ENCODE results near the gene AGBL1.

AGBL1 gene

DNA sequence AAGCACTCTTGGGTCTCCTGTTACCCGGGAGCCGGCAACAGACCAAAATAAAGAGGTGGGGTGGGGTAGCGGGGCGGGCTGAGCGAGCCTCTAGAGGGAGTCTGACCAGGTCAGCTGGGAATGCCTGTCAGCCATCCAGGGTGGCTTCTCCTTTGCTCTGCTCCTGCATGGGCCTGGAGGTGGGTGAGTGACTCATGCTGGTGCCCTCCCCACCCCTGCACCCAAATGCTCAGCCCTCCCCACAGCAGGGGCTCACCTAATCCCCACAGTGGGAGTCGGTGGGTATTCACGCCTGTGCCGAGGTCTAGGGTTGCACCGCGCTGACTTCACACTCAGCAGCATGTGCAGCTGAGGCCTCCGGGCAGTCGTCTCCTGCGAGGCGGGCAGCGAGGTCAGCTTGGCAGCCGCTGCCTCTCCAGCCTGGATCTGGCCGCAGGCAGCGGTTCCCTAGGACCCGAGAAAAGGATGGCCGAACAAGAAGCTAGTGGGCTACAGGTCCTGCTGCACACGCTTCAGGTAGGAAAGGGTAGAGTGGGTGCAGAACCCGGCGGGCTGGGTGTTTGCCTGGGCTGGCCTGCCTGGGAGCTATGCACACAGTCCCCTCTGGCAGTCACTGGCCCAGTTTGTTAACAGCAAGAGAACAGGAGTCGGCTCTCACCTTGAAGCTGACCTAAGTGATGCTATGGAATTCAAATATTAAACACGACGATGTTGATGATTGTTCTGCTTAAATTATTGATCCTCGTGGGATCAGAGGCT, at the start of gene AGBL1:
TSS of gene AGBL1 (plus strand) at position 364 of the 759 bp plus-strand sequence.
- DNase-seq, result no peak

DNA sequence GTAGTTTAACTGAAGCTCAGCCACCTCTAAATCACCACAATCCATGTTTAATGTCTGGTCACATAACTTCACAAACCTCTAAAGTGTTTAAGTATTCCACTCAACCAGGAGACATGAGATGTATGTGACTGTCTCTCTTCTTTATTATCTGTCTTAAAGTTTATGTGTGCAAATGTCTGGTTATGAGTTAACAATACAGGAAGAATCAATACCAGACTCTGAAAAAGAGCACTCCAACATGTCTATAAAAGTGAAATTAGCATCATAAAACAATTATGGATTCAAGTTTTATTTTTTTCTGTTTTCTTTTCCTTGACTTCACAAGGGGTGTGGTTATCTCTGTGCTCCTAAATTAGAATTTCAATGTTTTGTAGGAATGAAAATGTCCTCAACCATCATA, 44.8 kb upstream of the AGBL1 start:
- no peak for DNase-seq

DNA sequence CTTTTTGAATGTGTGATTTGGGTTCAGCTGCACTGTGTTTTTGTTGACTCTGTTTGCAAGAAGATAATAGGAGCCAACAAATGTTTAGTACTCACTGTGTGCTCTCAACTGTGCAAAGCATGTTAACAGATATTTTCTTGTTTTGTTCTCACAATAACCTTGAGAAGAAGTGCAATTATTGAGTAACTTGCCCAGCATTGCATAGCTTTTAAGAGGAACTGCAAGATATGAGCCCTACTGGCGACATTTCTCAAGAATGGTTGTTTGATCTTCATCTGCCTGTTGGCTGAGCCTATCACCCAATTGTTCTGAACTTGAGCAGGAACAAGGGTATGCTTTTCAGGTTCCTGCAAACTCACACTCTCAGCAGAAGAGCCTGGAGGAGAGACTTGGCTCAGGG, 43.4 kb upstream of the AGBL1 start:
- no peak for DNase-seq

DNA sequence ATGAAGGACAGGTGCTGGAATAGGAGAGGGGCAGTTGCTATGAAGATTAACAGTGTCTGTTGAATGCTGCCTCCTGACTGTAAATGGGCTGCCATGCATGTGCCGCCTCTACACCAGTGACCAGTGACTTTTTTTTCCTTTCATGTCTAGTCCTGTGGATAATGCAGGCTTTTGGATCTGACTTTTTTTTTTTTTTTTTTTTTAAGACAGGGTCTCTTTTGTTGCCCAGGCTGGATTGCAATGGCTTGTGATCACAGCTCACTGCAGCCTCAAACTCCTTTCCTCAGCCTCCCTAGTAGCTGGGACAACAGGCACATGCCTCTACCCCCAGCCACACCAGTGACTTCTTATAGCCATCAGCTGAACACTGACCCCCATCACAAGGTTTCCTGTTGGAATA, 41.2 kb upstream of the AGBL1 start:
- DNase-seq, result no peak

DNA sequence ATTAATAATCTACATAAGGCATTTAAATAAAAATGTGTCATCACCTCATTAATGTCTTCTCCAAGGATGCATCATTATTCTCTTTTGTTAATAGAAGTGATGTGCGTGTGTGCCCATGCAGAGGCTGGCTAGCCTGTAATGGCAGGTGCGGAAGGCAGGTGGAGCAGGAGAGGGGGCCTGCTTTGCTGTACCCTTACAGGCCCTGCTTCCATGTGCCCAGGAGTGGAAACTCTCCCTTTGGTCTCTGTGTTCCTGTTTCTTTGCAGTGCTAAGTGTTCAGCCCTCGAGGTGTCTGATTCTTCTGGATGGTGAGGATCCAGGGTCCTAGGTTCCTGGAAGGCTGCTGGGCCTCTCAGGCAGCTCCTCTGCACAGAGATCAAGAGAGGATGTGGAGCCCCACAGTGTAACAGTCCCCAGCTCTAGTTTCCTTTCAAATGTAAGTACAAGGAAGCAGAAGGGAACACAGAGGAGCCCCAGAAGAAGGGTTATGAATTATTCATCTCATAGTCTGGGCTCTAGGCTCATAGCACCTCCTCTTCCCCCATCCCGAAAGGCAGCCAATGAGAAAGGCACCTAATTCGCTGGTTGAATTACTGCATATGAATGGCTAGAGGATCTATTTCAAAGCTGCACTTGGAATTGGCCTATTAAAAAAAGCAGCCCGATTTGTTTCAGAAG, 39.2 kb upstream of the AGBL1 start:
- no peak for DNase-seq

DNA sequence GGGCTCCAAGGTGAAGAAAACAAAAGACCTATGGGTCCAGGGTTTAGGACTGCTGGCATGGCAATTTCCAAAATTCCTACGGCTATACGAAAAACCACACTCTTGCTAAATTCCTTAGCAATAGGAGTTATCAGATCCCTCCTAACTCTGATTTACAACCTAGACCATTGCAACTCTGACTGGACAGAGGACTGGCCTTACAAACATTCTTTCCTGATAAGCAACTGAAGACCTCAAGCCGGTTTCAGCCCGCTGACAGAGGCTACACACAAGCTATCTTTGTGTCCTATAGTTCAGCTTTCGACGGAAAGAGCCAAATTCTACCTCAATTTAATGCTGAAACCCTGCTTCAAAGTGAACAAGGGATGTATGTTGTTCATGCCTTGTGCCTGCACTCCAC, 38.3 kb upstream of the AGBL1 start:
- DNase-seq, result no peak

DNA sequence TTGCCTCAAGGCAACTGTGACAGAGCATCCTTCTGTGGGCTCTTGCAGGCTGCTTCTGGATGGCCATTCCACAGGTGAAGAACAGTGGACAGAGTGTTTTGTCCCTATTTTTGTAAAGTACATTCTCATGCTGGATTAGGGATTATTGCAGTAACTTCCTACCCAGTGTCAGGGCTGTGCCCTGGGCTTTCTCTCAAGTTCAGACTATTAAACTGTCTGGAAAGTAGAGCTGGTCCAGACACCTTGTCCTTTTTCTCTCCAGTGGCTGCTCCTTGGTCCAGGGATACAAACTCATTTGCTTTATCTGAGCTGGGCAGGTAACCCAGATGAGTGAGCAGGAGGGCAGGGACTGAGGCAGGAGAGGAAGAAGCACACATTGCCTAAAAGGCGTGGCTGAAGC, 37.4 kb upstream of the AGBL1 start:
- DNase-seq, result no peak

DNA sequence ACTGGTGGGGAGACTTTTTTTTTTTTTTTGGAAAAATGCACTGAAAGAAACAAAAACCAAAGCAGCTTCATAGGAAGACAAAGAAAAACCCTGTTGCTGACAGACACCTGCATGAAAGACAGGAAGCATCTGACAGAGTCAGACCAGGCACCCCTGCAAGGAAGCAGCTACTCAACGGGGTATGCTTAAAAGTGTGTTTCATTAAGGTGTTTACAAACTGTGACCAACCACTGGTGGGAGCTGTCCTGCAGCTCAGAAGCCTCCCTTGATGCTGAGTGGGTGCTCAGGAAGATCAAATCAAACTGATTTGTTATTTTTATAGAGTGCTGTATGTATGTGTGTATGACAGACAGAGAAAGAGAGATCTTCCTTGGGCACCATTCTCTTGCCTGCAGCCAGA, 34.7 kb upstream of the AGBL1 start:
- DNase-seq, result no peak

DNA sequence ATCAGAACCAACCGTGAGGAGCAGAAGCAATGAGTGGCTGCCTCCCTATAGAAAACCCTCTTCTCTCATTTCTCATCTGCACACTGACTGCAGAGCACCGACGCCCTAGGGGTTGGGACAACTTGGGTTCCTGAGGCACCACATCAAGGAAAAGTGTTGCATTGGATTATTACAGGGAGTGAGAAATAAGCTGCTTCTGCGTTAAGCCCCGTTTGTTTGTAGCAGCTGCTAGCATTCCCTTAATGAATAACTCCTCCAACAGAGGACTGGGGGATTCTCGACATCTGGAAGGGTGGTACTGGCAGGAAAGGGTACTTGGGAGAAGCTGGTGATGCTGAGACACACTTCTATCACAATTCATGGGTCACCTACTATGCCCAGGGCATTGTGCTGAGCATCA, 25.3 kb upstream of the AGBL1 start:
- DNase-seq, result no peak

DNA sequence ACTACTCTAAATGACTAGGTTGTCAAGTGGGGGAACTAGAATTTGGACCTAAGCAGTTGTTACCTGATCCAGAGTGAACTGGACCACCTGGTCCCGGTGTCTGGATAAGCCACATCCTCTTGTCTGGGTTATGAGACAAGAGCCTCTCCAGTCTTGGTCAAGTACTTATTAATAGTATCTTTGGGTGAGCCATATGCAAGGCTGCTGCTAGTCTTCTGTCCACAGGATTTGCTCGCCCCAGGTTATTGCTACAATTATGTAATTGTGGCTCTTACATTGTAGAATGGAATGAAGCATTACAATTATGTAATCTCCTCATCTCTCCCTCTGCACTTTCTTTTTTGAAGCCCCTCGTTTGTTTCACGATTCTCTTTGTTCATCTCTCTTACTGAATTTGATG, 24.0 kb upstream of the AGBL1 start:
- no peak for DNase-seq

DNA sequence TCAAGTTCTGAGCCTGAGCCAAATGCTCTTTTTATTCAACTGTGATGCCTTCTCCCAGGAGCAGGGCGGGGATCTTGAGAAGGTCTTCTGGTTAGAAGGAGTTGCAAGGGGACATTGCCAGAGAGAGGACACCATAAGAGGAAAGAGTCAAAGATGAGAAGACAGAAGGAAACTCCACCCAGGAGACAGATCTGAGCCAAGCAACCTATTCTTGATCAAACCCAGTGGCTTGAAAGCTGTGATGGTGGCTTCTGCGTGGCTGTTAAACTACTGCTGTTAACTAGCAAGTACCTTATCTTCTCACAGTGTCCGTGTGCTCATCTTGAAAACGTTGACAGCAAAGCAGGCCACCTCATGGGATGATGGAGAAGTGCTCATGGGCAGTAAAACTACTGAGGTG, 19.8 kb upstream of the AGBL1 start:
- no peak for DNase-seq

DNA sequence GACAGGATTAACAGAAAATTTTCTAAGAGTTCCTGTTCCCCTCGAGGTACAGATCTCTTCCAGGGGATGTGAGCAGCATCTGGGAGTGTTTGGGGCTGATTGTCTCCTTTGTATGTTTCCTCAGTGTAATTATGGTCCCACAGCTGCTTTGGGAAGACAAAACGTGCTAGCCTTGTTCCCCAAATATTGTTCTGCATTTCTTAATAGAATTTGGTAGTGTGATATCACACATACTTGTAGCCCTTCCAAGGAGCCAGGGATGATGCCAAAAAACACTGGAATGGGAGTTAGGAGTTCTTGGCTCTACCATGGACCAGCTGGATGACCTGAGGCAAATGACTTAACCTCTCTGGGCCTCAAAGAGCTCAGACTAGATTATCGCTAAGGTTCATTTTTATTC, 19.0 kb upstream of the AGBL1 start:
- no peak for DNase-seq

DNA sequence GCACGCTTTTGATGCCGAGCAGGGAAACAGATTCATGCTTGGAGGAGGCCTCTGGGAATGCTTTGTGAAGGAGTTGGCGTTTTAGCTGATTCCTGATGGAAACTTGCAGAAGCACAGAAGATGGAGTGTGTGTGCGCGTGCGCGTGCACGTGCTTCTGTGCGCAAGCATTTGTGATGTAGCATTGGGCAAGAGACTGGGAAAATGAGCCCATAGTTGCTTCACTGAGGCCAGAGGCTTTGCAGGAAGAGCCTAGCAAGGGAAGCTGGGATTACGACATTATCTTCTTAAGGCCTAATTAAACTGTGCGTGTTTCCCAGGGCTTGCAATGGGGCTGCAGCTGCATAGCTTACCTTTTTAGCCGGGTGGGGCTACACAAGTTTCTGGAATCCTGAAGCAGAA, 18.1 kb upstream of the AGBL1 start:
- no peak for DNase-seq

DNA sequence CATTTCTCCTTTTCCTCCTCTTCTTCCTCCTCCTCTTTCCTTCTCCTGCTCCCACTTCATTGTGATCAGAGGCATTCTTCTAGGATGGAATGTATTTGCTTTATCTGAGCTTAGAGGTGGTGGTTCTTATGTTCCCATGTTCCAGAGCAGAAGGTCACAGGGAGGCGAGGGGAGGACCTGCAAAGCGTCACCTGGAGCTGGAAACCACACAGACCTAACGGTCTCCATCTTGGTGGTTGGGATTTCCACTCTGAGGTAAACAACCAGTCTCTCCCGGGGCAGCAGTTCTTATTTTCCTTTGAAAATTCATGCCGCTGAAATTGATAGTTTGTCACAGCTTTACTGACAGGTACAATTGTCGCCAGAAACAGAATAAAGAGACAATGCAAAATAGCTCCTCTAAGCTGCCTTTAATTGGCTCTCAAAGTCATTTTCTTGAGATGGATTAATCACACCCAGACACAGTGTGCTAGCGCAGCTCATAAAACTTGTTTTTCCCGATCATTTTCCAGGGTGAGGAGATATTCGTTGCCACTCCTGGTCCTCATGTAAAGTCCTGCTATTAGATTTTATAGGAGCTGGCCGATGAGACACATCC, 16.9 kb upstream of the AGBL1 start:
- no peak for DNase-seq

DNA sequence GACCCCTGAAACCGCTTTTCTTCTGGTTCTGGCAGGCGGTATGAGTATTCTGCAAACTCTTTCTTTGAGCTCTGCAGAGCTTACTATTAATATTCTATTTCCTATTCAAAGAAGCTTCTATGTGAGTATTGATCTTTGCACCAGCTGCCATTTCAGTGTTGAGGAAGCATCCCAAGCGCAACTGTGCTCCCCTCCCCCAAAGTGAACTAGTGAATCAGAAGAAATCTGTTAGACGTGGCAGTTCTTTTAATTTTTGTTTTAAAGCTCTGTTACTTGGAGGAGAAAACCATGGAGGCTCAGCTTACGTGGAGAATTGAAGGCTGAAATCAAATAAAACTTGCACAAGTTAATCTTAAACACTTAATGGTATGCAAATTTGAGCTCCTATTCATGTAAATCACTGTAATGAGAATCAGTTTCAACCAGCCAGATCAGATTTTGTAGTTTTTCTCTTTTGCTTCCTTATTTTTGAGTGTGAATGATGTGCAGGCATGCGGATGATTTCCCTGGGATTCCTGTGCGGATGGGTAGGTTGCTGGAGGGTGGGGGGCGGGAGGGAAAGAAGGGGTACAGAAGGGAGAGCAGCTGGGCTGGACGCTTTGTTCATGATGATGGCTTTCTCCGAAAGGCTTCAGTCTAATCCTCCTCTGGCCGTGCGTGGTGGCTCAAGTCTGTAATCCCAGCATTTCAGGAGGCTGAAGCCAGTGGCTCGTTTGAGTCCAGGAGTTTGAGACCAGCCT, 16.1 kb upstream of the AGBL1 start:
- DNase-seq, result no peak

DNA sequence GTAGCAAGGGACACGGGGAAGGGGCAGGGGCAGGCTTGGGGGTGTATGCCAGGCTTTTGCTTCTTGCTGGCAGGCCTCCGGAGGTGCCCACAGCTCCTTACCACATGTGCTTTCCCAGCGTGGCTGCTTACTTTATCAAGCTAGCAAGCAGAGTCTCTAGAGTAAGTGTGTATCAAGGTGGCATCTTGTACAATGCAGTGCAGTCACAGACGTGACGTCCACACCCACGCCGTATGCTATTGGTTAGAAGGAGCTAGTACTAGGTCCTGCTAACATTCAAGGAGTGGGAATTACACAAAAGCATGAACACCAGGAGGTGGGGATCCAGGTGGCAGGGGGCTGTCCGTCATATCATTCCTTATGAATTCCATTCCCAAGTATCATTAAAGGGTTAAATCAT, 15.3 kb upstream of the AGBL1 start:
- no peak for DNase-seq

DNA sequence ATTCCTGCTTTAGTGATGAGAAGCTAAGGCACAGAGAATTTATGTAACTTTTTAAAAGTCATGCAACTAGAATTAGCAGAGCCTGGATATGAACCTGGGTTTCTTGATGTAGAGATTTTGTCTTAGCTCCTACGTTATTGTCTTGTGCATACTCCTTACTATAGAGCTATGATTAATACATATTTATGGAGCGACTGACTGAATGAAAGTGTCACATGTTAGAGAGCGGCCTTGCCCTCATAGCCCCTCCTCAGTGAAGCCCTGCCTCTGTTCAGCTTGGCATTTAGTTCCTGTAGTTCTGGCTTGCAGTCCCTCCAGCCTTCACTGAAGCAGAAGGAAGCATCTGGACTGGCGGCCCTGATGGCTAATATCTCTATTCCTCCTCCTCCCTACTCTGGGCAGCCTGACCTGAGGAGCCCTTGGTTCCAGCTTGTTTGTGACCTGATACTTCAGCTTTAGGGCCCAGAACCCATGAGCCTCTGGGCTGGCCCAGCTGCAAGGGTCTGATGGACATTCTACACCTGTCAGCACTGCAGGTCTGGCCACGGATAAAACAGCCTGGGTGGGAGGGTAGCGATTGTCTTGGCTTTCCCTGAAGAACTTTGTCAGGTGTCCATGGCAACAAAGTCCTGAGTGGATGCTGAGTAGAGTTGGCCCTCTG, 13.4 kb upstream of the AGBL1 start:
- DNase-seq, result no peak

DNA sequence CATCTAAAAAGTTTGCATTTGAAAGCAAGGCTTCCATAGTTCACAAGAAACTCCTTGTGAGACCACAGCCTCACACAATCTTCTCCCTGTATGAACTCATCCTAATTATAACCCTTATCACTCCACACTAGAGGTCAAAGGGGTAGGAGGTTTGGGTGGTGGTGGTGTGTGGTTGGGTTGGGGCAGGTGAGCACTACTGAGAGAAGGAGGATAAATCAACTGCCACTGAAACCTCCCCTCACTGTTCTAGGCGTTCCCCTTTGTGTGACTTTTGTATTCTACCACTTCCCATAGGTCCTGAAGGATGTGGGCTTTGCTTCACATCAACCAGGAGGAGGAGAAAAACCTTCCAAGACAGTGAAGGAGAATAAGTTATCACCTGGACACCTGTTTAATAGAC, 6.4 kb upstream of the AGBL1 start:
- no peak for DNase-seq

DNA sequence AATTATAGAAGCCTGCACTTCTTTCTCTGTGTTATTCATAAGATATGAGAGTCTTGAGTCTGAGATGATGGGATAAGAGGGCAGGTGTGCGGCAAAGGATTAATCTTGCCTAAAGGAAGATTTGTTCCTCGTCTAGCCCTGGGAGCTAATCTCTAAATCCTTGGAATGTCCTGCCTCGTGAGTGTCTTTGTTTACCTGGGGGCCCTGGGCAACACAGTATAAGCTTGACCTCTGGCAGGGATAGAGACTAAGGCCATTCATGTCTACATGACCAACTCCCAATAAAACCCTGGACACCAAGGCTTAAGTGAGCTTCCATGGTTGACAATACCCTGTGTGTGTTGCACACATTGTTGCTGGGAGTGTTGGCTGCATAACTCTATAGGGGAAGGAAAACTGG, 3.2 kb upstream of the AGBL1 start:
- no peak for DNase-seq

DNA sequence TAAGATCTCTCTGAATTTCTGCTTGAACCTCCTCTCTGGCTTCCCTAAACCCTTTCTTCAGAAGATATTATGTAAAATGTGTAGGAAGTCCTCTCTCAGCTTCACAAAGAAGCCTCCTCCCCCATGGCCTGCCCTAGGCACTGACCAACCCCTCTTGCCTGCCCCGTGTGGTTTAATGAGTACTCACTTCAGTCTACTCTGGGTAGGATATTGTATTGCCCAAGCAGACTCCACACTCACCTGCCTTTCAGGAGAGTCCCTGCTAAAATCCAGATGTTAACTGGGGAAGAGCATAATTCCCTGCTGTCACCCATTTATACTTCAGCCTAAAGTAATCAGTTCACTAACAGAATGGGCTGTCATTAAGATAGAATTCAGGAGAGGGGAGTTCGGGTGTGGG, 2.6 kb upstream of the AGBL1 start:
- DNase-seq, result no peak

DNA sequence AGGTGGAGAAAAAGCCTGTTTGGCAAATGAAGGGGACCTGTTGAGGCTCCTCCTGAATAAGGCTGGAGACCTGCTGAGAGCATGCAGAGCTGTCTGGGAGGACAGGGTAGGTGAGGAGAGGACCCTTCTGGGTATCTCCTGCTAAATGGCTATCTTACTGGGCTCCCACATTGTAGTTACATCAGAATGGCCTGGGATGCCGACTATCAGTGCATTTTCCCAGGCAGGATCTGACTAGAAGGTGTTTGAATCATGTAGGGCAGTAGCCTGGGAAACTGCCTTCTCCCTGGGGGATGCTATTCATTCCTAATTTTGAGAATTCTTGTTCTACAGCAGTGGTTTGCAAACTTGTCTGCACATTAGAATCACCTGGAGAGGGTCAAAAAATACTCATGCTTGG, 631 bp downstream of the AGBL1 start:
- DNase-seq, result no peak

DNA sequence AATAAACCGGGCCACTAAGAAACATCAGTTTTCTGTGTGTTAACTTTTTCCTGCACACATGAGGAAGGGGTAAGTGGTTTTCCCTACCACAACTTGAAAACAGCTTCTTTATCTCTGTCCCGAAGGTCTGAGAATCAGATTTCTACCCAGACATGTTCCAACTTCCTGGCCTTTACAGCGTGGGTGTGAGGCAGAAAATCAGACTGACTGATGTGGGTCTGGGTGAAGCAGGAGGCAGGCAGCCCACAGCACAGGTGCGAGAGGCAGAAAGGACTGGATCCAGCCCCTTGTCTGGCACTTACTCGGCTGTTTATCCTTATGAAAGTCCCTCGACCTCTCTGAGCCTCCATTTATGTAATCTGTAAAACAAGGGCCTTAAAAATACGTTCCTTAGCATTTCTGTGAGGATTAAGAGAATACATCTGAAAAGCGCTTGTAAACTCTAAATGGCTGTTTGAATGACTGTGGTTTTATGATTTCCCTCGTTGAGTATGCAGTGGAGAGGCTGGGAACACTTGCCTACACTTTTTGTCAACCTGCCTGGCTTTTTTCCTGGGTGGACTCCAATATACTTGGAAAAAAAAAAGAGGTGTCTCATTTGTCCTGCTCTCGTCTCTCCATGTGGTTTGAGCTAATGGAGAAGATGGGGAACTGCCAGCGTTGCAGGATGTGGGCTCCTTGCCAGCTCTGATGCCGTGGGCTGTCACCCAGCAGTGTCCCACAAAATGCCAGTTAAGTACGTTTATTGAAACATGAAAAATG, 3.1 kb downstream of the AGBL1 start:
- no peak for DNase-seq

DNA sequence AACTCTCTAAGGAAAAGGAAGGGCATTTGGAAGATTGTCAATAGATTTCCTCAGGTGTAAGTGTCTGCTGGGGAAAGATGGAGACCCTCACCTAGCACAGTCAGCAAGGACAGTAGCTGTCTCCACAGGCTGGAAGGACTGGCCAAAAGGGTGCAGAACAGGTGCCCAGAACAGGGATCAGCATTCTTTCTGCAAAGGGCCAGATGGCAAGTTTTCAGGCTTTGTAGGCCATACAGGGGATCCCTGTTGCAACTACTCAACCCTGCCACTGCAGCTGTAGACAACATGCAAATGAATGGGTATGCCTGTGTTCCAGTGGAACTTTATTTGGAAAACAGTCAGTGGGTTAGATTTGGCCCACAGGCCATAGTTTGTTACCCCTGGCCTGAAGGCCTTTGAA, 8.1 kb downstream of the AGBL1 start:
- DNase-seq, result no peak

Data from NCI-H1436 treated with DMSO at 0.1 percent for 48 hours (cell line).